ENCODE measurements around the gene STXBP6.
"Not testable (repeated sequence)": the region's sequence is repeated elsewhere in the genome, so short reads cannot be mapped to it uniquely, and the experiment has no call there.

The STXBP6 gene

DNA sequence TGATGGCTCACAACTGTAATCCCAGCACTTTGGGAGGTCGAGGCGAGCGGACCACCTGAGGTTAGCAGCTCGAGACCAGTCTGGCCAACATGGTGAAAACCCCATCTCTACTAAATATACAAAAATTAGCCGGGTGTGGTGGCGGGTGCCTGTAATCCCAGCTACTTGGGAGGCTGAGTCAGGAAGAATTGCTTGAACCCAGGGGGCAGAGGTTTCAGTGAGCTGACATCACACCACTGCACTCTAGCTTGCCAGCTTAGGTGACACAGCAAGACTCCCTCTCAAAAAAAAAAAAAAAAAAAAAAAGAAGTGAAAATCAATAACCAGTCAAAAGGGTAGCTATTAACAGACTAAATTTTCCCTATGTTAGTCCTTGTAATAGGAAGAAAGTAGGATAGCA lies 213.6 kb downstream of the STXBP6 start:
- DNase-seq (ENCODE audit: low read depth in 3 of 3, low spot score in 1 of 3): not testable (repeated sequence)

DNA sequence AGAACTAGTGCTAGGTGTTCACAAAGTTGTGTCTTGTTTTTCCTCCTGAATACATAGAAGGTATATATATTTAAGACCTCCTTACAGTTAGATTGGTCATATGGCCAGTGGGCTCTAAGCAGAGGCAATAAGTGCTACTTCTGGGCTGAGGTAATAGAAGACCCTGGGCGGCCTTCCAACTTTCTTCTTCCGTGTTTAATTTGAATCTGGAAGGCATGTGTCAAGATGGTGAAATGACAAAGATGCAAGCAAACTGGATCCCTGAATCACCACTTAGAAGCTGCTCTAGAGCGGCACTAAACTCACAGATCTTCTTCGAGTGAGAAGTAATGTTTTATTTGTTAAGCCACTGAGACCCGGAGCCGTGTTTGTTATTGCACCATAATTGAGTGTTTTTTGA lies 215.0 kb downstream of the STXBP6 start:
- DNase-seq (ENCODE audit: low read depth in 3 of 3, low spot score in 1 of 3): no peak

DNA sequence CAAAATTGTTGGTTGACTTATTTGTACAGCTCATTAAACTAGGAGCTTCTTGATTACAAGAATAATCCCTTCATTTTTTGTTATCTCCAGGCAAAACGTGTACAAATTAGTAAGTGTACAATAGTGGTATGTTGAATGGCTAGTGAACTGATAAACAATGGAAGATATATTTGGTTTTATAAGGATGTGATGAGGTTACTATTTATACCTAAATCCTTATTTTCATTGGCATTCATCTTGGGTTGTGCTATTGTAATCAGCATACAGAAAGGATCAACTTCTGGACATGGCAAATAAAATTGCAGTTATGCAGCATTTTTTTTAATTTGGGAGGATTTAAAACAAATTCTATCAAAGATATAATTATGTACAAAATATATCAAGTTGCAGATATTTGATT lies 216.6 kb downstream of the STXBP6 start:
- DNase-seq (ENCODE audit: low read depth in 3 of 3, low spot score in 1 of 3): no peak

- no peak for DNase-seq (ENCODE audit: low read depth in 3 of 3, low spot score in 1 of 3)
These were observed 218.3 kb downstream of the STXBP6 start for GRCh38 chr14:24831677-24832076.

DNA sequence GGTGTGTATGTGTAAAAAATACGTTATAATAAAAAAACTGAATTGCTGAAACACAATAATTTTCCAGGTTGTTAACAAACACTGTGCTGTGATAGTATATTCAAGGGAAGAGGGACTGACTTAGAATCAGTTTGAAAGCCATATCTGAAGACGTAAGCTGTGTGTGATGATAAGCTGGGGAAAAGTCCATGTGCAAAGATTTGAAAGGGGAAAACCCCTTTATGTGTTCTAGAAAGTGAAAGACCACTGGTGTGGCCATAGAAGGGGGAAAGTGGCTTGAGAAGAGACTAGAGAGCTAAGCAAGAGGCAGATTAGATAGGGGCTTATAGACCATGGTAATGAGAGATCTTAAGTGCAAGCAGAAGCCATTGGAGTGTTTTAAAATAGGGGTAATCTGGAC lies 220.1 kb downstream of the STXBP6 start:
- no peak for DNase-seq (ENCODE audit: low read depth in 3 of 3, low spot score in 1 of 3)

DNA sequence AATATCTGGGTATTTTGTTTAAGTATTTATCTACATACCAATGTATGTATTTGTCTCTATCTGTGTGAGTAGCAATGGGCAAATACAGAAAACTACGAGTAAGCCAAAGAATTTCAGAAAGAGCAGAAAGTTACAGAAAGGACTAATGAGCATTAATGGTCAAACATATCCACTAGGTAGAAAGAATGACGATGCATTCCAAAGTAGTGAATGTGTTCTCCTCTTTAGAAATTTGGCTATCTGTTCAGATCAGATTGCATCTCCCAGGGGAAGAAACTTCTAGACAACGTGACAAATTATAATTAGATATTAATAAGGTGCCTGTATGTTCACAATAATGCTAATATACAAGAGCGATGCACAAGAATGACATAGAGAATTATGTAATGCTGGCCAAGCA lies 221.5 kb downstream of the STXBP6 start:
- no peak for DNase-seq (ENCODE audit: low read depth in 3 of 3, low spot score in 1 of 3)

DNA sequence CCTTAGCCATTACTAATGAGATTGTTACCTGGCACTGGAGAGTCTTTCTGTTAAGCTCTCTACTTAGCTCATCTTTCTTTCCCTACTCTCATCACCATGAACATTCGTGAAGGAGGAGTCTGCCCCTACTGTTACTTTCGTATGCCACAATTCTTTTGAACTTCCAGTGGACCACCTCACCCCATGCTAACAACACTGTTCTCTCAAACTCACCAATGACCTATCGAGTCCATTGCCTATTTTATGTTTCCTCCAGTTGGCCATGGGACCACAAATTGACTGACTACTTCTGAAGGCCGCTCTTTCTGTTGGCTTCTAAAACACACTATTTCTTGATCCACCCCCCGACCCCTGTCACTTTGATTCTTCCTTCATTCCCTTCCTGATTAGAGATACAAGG lies 223.6 kb downstream of the STXBP6 start:
- DNase-seq (ENCODE audit: low read depth in 3 of 3, low spot score in 1 of 3): no peak

DNA sequence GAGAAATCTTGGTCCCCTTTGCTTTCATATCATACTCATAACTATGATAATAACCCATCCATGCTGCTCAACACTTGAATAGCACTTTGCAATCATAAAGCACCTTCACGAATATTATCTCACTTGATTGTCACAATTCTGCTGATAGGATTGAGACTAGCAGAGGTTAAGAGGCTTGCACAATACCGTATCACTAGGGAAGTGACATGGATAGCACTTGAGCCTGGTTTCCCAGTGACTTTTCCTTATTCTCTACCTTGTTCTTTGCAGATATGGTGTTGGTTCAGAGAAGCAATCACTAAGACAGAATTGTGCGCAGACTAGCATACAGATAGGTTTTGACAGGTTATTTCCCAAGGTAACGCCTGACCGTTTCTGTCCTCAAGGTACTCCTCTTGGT lies 229.3 kb downstream of the STXBP6 start:
- no peak for DNase-seq (ENCODE audit: low read depth in 3 of 3, low spot score in 1 of 3)

- DNase-seq (ENCODE audit: low read depth in 3 of 3, low spot score in 1 of 3): no peak
These were observed 231.1 kb downstream of the STXBP6 start for GRCh38 chr14:24818823-24819341.

GRCh38 chr14:24818058-24818822 lies 231.7 kb downstream of the STXBP6 start:
- DNase-seq (ENCODE audit: low read depth in 3 of 3, low spot score in 1 of 3): no peak

GRCh38 chr14:24817212-24818057 lies 232.5 kb downstream of the STXBP6 start:
- DNase-seq (ENCODE audit: low read depth in 3 of 3, low spot score in 1 of 3): no peak

DNA sequence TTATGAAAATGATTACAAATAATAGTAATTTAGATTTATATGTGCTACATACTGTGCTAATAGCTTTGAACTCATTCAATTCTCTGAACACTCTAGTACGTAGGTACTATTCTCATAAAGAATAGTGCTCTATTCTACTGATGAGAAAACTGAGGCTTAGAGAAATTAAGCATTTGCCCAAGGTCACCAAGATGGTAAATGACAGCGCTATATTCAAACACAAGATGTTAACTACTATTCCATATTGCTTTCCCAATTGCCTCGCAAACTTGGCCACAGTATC lies 233.1 kb downstream of the STXBP6 start:
- no peak for DNase-seq (ENCODE audit: low read depth in 3 of 3, low spot score in 1 of 3)

DNA sequence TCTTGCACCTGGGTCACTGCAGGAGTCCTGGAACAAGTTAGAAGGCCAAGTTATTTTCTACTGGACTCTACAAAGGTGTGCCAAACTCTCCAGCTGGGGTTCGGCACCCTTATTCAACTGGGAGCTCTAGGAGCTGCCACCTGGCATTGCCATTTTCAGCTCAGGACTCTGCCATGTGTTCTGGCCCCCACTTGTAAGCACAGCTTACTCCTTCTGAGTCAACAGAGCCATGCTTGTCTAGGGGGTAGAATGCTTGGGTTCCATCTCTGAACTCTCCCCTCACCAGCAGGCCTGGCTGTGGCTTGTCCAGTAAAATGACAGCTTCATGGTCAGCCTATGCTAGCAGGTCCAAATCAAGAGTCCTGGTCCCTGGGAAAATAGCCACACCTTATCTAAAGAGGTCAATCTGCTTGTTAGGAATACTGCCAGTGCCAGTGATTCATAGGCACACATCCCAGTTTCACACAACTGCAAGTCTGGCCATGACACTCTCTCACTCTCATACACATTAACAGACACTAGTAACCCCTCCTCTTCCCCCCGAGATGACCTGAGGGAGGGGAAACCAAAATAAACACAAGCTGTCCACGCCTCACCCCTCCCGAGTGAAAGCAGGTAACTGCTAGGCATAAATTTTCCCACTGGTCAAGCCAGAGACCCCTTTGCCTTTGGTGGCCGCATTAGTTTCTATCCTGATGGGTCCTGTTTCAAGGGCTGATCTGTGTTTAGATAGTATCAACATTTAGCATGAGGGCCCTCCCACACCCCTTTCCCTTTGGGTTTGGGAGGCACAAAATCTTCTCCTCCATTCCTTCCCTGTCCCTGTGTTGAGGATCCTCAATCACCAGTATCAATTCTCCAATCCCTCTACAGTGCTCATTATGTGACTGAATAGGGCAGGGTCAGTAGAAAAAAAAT lies 233.7 kb downstream of the STXBP6 start:
- DNase-seq (ENCODE audit: low read depth in 3 of 3, low spot score in 1 of 3): no peak

DNA sequence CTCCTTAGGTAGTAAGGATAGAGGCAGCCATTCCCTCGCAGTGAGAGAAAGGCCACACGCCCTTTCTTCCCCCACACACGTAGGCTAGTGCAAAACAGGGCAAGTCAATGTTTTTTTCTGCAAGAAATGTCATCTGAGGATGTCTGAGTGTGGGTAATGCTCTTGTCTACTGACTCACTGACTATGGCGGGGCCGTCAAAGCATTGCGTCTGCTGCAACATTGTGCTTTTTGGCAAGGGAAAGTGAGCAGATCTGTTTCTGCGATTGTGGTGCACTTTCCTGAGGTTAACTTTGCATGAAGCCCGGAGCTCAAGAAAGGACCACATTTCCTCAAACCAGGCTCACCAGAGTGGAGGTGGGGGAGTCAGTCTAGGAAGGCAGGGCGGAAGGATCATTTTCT lies 234.4 kb downstream of the STXBP6 start:
- DNase-seq (ENCODE audit: low read depth in 3 of 3, low spot score in 1 of 3): no peak

GRCh38 chr14:24814944-24815343 lies 235.0 kb downstream of the STXBP6 start:
- DNase-seq (ENCODE audit: low read depth in 3 of 3, low spot score in 1 of 3): no peak

GRCh38 chr14:24814346-24814745 lies 235.6 kb downstream of the STXBP6 start:
- no peak for DNase-seq (ENCODE audit: low read depth in 3 of 3, low spot score in 1 of 3)

DNA sequence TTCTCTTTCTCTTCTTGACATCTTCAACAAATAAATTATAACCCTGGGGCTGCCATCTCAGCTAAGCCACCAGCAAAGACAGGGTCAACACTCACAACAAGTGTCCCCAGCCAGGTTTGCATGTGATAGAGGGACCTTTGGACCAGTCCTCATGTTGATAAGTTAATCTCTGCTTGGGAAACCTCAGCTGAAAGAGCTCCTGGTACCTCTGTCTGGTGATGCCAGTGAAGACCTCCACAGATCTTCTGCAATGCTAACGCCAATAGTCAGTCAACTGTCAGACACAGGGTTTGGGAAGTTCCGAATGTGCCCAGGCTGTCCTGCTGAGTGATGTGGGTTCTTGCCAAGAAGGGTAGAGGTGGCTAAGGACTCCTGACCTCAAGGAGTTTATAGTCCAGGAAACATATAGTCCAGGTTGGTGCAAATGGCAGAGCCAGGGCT lies 236.1 kb downstream of the STXBP6 start:
- DNase-seq (ENCODE audit: low read depth in 3 of 3, low spot score in 1 of 3): no peak

- no peak for DNase-seq (ENCODE audit: low read depth in 3 of 3, low spot score in 1 of 3)
These were observed 236.7 kb downstream of the STXBP6 start for GRCh38 chr14:24813089-24813815.

- DNase-seq (ENCODE audit: low read depth in 3 of 3, low spot score in 1 of 3): no peak
These were observed 240.8 kb downstream of the STXBP6 start for GRCh38 chr14:24809135-24809534.

DNA sequence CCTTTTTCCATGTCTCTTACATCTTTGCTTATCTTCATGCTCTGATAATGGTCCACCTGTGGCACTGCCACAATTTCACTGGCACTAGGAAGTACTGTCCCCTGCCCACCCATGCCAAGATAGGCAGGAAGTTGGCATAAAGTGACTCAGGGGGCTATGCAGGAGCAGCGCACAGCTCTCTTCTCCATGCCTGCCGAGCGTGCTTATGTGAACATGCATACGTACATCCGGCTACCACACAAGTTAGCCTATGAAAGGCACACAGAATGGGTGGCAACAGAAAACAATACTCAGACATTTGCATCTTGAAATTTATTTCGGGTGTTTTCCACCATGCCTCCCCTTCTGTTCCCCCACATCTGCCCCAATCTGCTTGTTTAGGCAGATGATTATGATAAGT lies 241.5 kb downstream of the STXBP6 start:
- no peak for DNase-seq (ENCODE audit: low read depth in 3 of 3, low spot score in 1 of 3)
